H1 (cell line): ENCODE data around the gene B3GAT1. TPM values are rescaled to one million over a fixed set of nuclear protein-coding genes. Genes with fewer than 3 reads are reported as not detected.

ENCODE experiments used
- BACH1 ChIP-seq: IDR thresholded peaks from 2 replicates; pipeline ENCODE4 v1.6.1; 2012; ENCODE audit warnings: low read length, improper control_type of control experiment
- CHD1 ChIP-seq: IDR thresholded peaks from 2 replicates; pipeline ENCODE4 v1.6.1; 2012; ENCODE audit warnings: low read depth, low read length, improper control_type of control experiment
- HDAC2 ChIP-seq, 2 experiments: fragments of 300-600 bp in 1 of 2; sonication (generic) in 1 of 2; IDR thresholded peaks; 2 replicates each; pipeline ENCODE4 v1.6.1; 2011 to 2012; ENCODE audit warnings: low read depth in 2 of 2, low read length in 2 of 2, mild to moderate bottlenecking in 2 of 2, moderate library complexity in 2 of 2, borderline replicate concordance in 1 of 2, inconsistent platforms in 1 of 2
- RXRA ChIP-seq: IDR thresholded peaks from 2 replicates; pipeline ENCODE4 v1.6.1; 2011; ENCODE audit warnings: low read depth, mild to moderate bottlenecking, low read length, moderate library complexity; ENCODE audit not compliant: insufficient read depth
- SIX5 ChIP-seq: IDR thresholded peaks from 2 replicates; pipeline ENCODE4 v1.6.1; 2011; ENCODE audit warnings: mild to moderate bottlenecking, low read depth, low read length
- SP4 ChIP-seq: IDR thresholded peaks from 2 replicates; pipeline ENCODE4 v1.6.1; 2012; ENCODE audit warnings: low read length, inconsistent platforms
- TCF12 ChIP-seq: IDR thresholded peaks from 2 replicates; pipeline ENCODE4 v1.6.1; 2011; ENCODE audit warnings: low read depth, mild to moderate bottlenecking, low read length
- polyA plus RNA-seq, 7 experiments: library from polyadenylated mRNA; depleted of rRNA in 3 of 7; stranded (reverse) in 5 of 7; unstranded in 2 of 7; fragments of >200 nt in 5 of 7; fragments of 200-250 nt in 2 of 7; gene quantifications; 1 replicate in 5 of 7; 2 replicates in 1 of 7; 4 replicates in 1 of 7; pipeline versions ENCODE4 v1.2.1 to v1.2.3, GENCODE V29; 2011 to 2013; ENCODE audit warnings: missing spikeins in 2 of 7, mixed read lengths in 2 of 7
- total RNA-seq: library from RNA; stranded (reverse); fragmentation: NEBNext Ultra II Directional; extraction: Animal tissue kit (Norgen Biotek cat#: 25700); gene quantifications from 2 replicates; pipeline ENCODE4 v1.2.1, GENCODE V29; 2021
- TF ChIP-seq, protein P1 (sequence below), 3 experiments: IDR thresholded peaks; 1 replicate in 2 of 3; 2 replicates in 1 of 3; pipeline versions ENCODE4 v1.5.1 to v1.6.1; 2011; ENCODE audit warnings: low read length in 3 of 3, mild to moderate bottlenecking in 3 of 3, inconsistent platforms in 2 of 3, low read depth in 1 of 3, moderate library complexity in 1 of 3; ENCODE audit not compliant: insufficient read depth in 1 of 3; ENCODE audit errors: control extremely low read depth in 1 of 3
- TF ChIP-seq, protein P2 (sequence below): IDR thresholded peaks from 2 replicates; pipeline ENCODE4 v1.6.1; 2012; ENCODE audit warnings: inconsistent platforms

The B3GAT1 gene
- total and polyA plus RNA-seq, 2 of the 8 experiments (the other 6 are each of a cell fraction or from before 2014, with no cell fraction given): 19.7 to 32.4 TPM

DNA sequence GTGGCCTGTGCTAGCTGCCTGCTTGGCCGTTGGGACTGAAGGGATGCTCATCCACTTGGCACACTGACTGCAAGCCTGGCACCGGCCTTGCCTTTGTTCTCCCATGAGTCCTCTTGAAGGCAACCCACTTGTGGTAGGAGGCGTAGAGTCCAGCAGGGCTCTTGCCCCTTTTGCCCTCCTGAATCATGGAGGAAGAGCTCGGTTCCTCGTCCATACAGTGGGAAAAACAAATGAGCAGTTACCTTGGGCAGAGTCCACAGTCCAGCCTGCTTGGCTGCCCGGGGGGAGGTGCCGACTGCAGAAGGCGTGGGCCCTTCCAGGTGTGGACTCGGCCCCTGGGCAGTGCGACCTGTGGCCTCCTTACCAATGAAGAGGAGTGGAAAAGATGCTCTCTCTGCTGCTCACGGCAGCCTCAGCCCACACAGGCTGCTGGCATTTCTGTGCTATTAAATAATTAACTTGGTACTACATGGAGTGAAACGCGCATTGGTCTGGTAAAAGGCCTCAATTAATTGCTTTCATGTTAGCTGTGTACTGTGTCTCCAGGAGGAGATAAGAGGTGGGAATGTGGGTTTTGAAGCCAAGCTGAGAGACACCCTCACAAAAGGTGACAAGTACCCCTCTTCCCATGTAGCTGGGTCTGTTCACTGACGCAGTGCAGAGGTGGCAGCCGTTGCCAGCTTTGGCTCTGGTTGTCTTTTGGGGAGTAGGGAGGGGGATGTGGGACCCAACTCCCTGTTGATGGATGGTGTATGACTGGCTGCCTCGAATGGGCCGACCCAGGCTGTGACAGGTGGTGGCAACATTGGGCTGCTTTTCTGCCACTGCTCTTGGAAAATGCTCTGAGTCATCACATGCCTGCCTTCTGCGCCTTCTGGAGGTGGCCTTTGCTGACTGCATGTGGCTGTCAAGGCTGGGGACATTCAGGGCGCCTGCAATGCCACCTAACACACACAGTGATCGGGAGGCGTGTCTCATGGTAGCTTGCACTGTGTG, 26.8 kb upstream of the B3GAT1 start (continued):
- TF ChIP-seq HDAC2 (IDR thresholded peaks at IDR 0.05; ENCODE audit: borderline replicate concordance in 1 of 2, low read depth in 2 of 2, low read length in 2 of 2): no peak
- TF ChIP-seq CHD1: no peak
- no peak for TF ChIP-seq TCF12
- no peak for TF ChIP-seq BACH1
- TF ChIP-seq, protein P1, sequence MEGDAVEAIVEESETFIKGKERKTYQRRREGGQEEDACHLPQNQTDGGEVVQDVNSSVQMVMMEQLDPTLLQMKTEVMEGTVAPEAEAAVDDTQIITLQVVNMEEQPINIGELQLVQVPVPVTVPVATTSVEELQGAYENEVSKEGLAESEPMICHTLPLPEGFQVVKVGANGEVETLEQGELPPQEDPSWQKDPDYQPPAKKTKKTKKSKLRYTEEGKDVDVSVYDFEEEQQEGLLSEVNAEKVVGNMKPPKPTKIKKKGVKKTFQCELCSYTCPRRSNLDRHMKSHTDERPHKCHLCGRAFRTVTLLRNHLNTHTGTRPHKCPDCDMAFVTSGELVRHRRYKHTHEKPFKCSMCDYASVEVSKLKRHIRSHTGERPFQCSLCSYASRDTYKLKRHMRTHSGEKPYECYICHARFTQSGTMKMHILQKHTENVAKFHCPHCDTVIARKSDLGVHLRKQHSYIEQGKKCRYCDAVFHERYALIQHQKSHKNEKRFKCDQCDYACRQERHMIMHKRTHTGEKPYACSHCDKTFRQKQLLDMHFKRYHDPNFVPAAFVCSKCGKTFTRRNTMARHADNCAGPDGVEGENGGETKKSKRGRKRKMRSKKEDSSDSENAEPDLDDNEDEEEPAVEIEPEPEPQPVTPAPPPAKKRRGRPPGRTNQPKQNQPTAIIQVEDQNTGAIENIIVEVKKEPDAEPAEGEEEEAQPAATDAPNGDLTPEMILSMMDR (IDR thresholded peaks at IDR 0.05; ENCODE audit: control extremely low read depth in 1 of 3, insufficient read depth in 1 of 3, low read depth in 1 of 3, low read length in 3 of 3): no peak
- no peak for TF ChIP-seq SP4
- TF ChIP-seq, protein P2, sequence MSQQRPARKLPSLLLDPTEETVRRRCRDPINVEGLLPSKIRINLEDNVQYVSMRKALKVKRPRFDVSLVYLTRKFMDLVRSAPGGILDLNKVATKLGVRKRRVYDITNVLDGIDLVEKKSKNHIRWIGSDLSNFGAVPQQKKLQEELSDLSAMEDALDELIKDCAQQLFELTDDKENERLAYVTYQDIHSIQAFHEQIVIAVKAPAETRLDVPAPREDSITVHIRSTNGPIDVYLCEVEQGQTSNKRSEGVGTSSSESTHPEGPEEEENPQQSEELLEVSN: no peak
- TF ChIP-seq SIX5: no peak
- TF ChIP-seq RXRA: no peak
- TF ChIP-seq, all 59 proteins: peak for 0
